Peyer's patch (tissue), 4 donors: ENCODE measurements around the gene DUS3L. TPM values are rescaled to one million over a fixed set of nuclear protein-coding genes. Genes with fewer than 3 reads are reported as not detected.
"Not testable (repeated sequence)": the region's sequence is repeated elsewhere in the genome, so short reads cannot be mapped to it uniquely, and the experiment has no call there.

Experiments
- DNase-seq, 3 donors: peaks; one replicate each; pipeline ENCODE4 v3.0.0-alpha.2; 2017 to 2019
- H3K27ac ChIP-seq, 4 donors: fragments of 200-600 bp; sonication (generic); one replicate each; pipeline ENCODE4 v1.5.1; 2016 to 2019
- H3K27me3 ChIP-seq, 2 donors: fragments of 200-600 bp; sonication (generic); one replicate each; pipeline ENCODE4 v1.5.1; 2019
- H3K36me3 ChIP-seq, 3 donors: fragments of 200-600 bp; sonication (generic); one replicate each; pipeline ENCODE4 v1.5.1; 2016 to 2019
- H3K4me1 ChIP-seq, 4 donors: fragments of 200-600 bp; sonication (generic); one replicate each; pipeline ENCODE4 v1.5.1; 2016 to 2019
- H3K4me3 ChIP-seq, 4 donors: fragments of 200-600 bp; sonication (generic); 1 replicate in 3 of 4; 2 replicates in 1 of 4; pipeline ENCODE4 v1.5.1; 2016 to 2019; ENCODE audit warnings: mild to moderate bottlenecking in 1 of 4
- H3K9me3 ChIP-seq, 4 donors: fragments of 200-600 bp; sonication (generic); one replicate each; pipeline ENCODE4 v1.5.1; 2016 to 2019; ENCODE audit warnings: mild to moderate bottlenecking in 1 of 4
- CTCF ChIP-seq, 6 experiments: fragments of 450-650 bp in 4 of 6; fragments of 200-600 bp in 2 of 6; sonication (generic) in 1 of 6; IDR thresholded peaks; one replicate each; pipeline ENCODE4 v1.5.1; 2017 to 2019; ENCODE audit warnings: antibody characterized with exemption in 6 of 6, mild to moderate bottlenecking in 3 of 6, moderate library complexity in 1 of 6
- POLR2A ChIP-seq, 2 donors: fragments of 450-650 bp; IDR thresholded peaks; one replicate each; pipeline ENCODE4 v1.5.1; 2017; ENCODE audit warnings: antibody characterized with exemption in 2 of 2, mild to moderate bottlenecking in 2 of 2, moderate library complexity in 2 of 2
- total RNA-seq, 4 donors: library from RNA; depleted of rRNA; stranded (reverse); fragments of >200 nt; gene quantifications; one replicate each; pipeline ENCODE4 v1.1.0, GENCODE V29; 2016

Gene DUS3L
- total RNA-seq, 4 donors from 2014 or later = 31.5 to 91.6 (median 71.2) TPM

- Histone ChIP-seq H3K4me3 (no peak overlapping the region), H3K27ac (no peak overlapping the region), H3K9me3 (no peaks in the 10 kb centered on the region), H3K36me3 (no peaks in the 10 kb centered on the region), H3K27me3 (no peaks in the 10 kb centered on the region), H3K4me1 (no peaks in the 10 kb centered on the region)
- no peak for DNase-seq
- TF ChIP-seq POLR2A (IDR thresholded peaks at IDR 0.05) (no peak), CTCF (IDR thresholded peaks at IDR 0.05) (no peak)
Observed at GRCh38 chr19:5765220-5765619, 25.7 kb downstream of the DUS3L start.

- Histone ChIP-seq H3K27ac (no peak overlapping the region), H3K36me3 (no peaks in the 10 kb centered on the region), H3K9me3 (no peaks in the 10 kb centered on the region), H3K4me3 (no peak overlapping the region), H3K27me3 (no peaks in the 10 kb centered on the region), H3K4me1 (no peaks in the 10 kb centered on the region)
- TF ChIP-seq CTCF (IDR thresholded peaks at IDR 0.05) (no peak), POLR2A (IDR thresholded peaks at IDR 0.05) (no peak)
- no peak for DNase-seq
Observed at GRCh38 chr19:5762608-5763217, 28.2 kb downstream of the DUS3L start.

GRCh38 chr19:5753743-5754142 is 37.2 kb downstream of the DUS3L start:
- TF ChIP-seq POLR2A (IDR thresholded peaks at IDR 0.05) (no peak), CTCF (IDR thresholded peaks at IDR 0.05) (no peak)
- no peaks in the 10 kb centered on the region for H3K27me3 ChIP-seq
- H3K4me3 ChIP-seq = no peak overlapping the region
- H3K9me3 ChIP-seq = no peaks in the 10 kb centered on the region
- H3K4me1 ChIP-seq = no peaks in the 10 kb centered on the region
- no peaks in the 10 kb centered on the region for H3K36me3 ChIP-seq
- no peak for DNase-seq
- no peak overlapping the region for H3K27ac ChIP-seq

DNA sequence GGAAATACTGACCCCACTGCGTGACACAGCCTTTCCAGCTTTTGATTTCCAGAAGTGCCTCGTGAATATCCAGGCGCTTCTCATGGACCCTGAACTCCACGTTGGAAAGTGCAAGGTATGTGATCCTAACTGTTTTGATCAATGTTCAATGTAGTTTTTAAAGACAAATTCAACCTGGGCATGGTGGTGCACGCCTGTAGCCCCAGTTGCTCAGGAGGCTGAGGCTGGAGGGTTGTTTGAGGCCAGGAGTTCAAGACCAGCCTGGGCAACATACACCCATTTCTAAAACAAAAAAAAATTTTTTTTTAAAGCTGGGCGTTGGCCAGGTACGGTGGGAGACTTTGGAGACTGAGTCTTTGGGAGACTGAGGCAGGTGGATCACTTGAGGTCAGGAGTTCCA is 39.3 kb downstream of the DUS3L start:
- no peak for DNase-seq
- Histone ChIP-seq H3K4me1 (no peaks in the 10 kb centered on the region), H3K36me3 (no peaks in the 10 kb centered on the region), H3K4me3 (no peak overlapping the region), H3K9me3 (no peaks in the 10 kb centered on the region), H3K27ac (no peak overlapping the region), H3K27me3 (no peaks in the 10 kb centered on the region)
- no peak for TF ChIP-seq CTCF (IDR thresholded peaks at IDR 0.05)
- TF ChIP-seq POLR2A (IDR thresholded peaks at IDR 0.05) = no peak

DNA sequence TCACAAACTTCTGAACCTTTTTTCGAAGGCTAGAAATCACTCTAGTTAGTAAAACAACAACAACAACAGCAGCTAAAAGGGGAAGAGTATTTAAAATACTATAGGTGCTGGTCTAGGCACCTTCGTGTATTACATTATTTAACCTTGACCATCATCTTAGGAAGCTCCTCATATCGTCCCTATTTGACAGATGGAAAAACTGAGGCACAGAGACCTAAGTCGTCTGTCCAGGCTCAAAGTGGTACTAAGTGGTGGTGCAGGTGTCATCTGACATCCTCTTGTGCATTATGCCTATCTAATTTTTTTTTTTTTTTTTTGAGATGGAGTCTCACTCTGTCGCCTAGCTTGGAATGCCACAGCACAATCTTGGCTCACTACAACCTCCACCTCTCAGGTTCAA is 41.5 kb downstream of the DUS3L start:
- DNase-seq = no peak
- no peak overlapping the region for H3K4me3 ChIP-seq
- H3K36me3 ChIP-seq = no peaks in the 10 kb centered on the region
- no peaks in the 10 kb centered on the region for H3K4me1 ChIP-seq
- no peak for TF ChIP-seq CTCF (IDR thresholded peaks at IDR 0.05)
- no peak for TF ChIP-seq POLR2A (IDR thresholded peaks at IDR 0.05)
- H3K9me3 ChIP-seq = no peaks in the 10 kb centered on the region
- no peak overlapping the region for H3K27ac ChIP-seq
- no peaks in the 10 kb centered on the region for H3K27me3 ChIP-seq

DNA sequence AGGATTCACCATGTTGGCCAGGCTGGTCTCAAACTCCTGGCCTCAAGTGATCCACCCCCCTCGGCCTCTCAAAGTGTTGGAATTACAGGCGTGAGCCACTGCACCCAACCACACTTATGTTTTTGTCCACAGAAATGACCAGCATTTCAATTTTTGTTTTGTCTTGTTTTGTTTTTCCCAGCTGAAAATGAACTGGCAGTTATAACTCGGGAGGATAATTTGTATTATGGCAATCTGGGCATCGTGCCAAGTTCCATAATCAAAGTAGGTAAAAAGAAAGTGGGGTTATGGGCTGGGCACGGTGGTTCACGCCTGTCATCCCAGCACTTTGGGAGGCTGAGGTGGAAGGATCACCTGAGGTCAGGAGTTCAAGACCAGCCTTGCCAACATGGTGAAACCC is 42.0 kb downstream of the DUS3L start:
- not testable (repeated sequence) for H3K27me3 ChIP-seq, H3K36me3 ChIP-seq, H3K9me3 ChIP-seq, DNase-seq, H3K27ac ChIP-seq, H3K4me3 ChIP-seq, H3K4me1 ChIP-seq

- not testable (repeated sequence) for H3K36me3 ChIP-seq, H3K4me3 ChIP-seq, H3K9me3 ChIP-seq, H3K27me3 ChIP-seq, DNase-seq, H3K27ac ChIP-seq, H3K4me1 ChIP-seq
Observed at GRCh38 chr19:5744999-5745398, 46.0 kb downstream of the DUS3L start.
